Osteocyte (in vitro differentiated cells): ENCODE measurements around the gene CCR7. TPM values are rescaled to one million over a fixed set of nuclear protein-coding genes. Genes with fewer than 3 reads are reported as not detected.
"Not testable (repeated sequence)": the region's sequence is repeated elsewhere in the genome, so short reads cannot be mapped to it uniquely, and the experiment has no call there.

Source experiments
- DNase-seq: peaks from one replicate; pipeline ENCODE4 v3.0.0; 2021; ENCODE audit warnings: mixed read lengths; ENCODE audit not compliant: unreplicated experiment; ENCODE audit errors: extremely low spot score
- H3K27ac Mint-ChIP-seq: one replicate; pipeline ENCODE4 v1.8.0; 2021; ENCODE audit warnings: mild to moderate bottlenecking, mixed read lengths; ENCODE audit not compliant: unreplicated experiment
- H3K27me3 Mint-ChIP-seq: one replicate; pipeline ENCODE4 v1.8.0; 2021; ENCODE audit warnings: mixed read lengths; ENCODE audit not compliant: unreplicated experiment
- H3K36me3 Mint-ChIP-seq: one replicate; pipeline ENCODE4 v1.8.0; 2021; ENCODE audit warnings: mixed read lengths; ENCODE audit not compliant: unreplicated experiment
- H3K4me1 Mint-ChIP-seq: one replicate; pipeline ENCODE4 v1.8.0; 2021; ENCODE audit warnings: mixed read lengths; ENCODE audit not compliant: unreplicated experiment
- H3K4me3 Mint-ChIP-seq: one replicate; pipeline ENCODE4 v1.8.0; 2021; ENCODE audit warnings: mild to moderate bottlenecking, moderate library complexity, mixed read lengths; ENCODE audit not compliant: unreplicated experiment
- H3K9me3 Mint-ChIP-seq: one replicate; pipeline ENCODE4 v1.8.0; 2021; ENCODE audit warnings: mixed read lengths; ENCODE audit not compliant: unreplicated experiment
- CTCF ChIP-seq: fragments of 200-600 bp; sonication (generic); IDR thresholded peaks from 2 replicates; pipeline ENCODE4 v1.5.0; 2021; ENCODE audit warnings: antibody characterized with exemption, mild to moderate bottlenecking, moderate library complexity
- total RNA-seq: library from RNA; stranded (reverse); gene quantifications from 2 replicates; pipeline ENCODE4 v1.2.1, GENCODE V29; 2021

Gene CCR7
- total RNA-seq, 1 donor from 2014 or later = not detected

GRCh38 chr17:40579471-40579870 is 14.2 kb upstream of the CCR7 start:
- Mint-ChIP-seq H3K4me3 (no peak overlapping the region), H3K27me3 (peaks cover 44% of the 10 kb centered on the region), H3K4me1 (no peaks in the 10 kb centered on the region), H3K36me3 (no peaks in the 10 kb centered on the region), H3K27ac (no peak overlapping the region), H3K9me3 (peaks cover 12% of the 10 kb centered on the region)
- no peak for TF ChIP-seq CTCF
- DNase-seq = no peak

GRCh38 chr17:40577611-40578065 is 12.4 kb upstream of the CCR7 start:
- H3K4me3 Mint-ChIP-seq = no peak overlapping the region
- H3K27ac Mint-ChIP-seq = no peak overlapping the region
- peaks cover 21% of the 10 kb centered on the region for H3K9me3 Mint-ChIP-seq
- H3K27me3 Mint-ChIP-seq = peaks cover 30% of the 10 kb centered on the region
- no peak for TF ChIP-seq CTCF
- no peak for DNase-seq
- H3K36me3 Mint-ChIP-seq = no peaks in the 10 kb centered on the region
- H3K4me1 Mint-ChIP-seq = no peaks in the 10 kb centered on the region

GRCh38 chr17:40576113-40576740 is 11.0 kb upstream of the CCR7 start:
- TF ChIP-seq CTCF = no peak
- Mint-ChIP-seq H3K36me3 (no peaks in the 10 kb centered on the region), H3K27me3 (peaks cover 34% of the 10 kb centered on the region), H3K4me3 (no peak overlapping the region), H3K27ac (no peak overlapping the region), H3K9me3 (peaks cover 28% of the 10 kb centered on the region), H3K4me1 (no peaks in the 10 kb centered on the region)
- DNase-seq = no peak

- H3K4me1 Mint-ChIP-seq = no peaks in the 10 kb centered on the region
- no peak for DNase-seq
- no peaks in the 10 kb centered on the region for H3K36me3 Mint-ChIP-seq
- H3K27ac Mint-ChIP-seq = no peak overlapping the region
- H3K27me3 Mint-ChIP-seq = peaks cover 47% of the 10 kb centered on the region
- H3K4me3 Mint-ChIP-seq = no peak overlapping the region
- no peak for TF ChIP-seq CTCF
- peaks cover 38% of the 10 kb centered on the region for H3K9me3 Mint-ChIP-seq
These were observed 9.0 kb upstream of the CCR7 start for GRCh38 chr17:40574292-40574691.

- peaks cover 38% of the 10 kb centered on the region for H3K9me3 Mint-ChIP-seq
- peaks cover 54% of the 10 kb centered on the region for H3K27me3 Mint-ChIP-seq
- not testable (repeated sequence) for DNase-seq, H3K27ac Mint-ChIP-seq, H3K4me1 Mint-ChIP-seq, H3K4me3 Mint-ChIP-seq, H3K36me3 Mint-ChIP-seq
These were observed 7.1 kb upstream of the CCR7 start for GRCh38 chr17:40572245-40572993.
